ENCODE measurements around the gene PLCB2.

DNA sequence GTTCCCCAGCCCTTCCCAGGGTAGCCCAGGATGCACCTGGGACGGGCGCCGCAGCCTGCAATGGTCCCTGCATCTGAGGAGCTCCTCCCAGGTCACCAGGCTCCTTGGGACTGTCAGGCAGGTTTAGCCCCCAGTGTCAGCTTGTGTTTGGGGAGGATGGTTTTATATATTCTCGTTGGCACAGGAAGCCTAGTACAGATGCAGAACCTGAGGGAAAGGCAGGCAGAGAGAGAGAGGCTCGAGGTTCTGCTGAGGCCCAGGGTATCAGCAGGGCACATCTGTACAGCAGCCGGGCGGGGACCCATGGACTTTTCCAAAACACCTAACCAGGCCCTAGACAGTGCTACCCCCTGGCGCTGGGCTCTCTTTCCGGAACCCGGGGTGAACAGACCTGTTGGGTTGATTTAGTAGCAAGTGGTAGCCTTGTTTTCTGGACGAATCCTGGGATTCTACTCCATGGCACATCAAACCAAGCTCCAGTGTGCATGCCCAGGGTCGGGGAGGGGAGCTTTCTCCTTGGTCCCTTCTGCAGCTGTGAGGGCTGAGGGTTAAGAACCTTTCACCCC lies 60.2 kb downstream of the PLCB2 start:
- TF ChIP-seq, protein P1, sequence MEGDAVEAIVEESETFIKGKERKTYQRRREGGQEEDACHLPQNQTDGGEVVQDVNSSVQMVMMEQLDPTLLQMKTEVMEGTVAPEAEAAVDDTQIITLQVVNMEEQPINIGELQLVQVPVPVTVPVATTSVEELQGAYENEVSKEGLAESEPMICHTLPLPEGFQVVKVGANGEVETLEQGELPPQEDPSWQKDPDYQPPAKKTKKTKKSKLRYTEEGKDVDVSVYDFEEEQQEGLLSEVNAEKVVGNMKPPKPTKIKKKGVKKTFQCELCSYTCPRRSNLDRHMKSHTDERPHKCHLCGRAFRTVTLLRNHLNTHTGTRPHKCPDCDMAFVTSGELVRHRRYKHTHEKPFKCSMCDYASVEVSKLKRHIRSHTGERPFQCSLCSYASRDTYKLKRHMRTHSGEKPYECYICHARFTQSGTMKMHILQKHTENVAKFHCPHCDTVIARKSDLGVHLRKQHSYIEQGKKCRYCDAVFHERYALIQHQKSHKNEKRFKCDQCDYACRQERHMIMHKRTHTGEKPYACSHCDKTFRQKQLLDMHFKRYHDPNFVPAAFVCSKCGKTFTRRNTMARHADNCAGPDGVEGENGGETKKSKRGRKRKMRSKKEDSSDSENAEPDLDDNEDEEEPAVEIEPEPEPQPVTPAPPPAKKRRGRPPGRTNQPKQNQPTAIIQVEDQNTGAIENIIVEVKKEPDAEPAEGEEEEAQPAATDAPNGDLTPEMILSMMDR (IDR thresholded peaks at IDR 0.05): no peak
- no peak for TF ChIP-seq ZFX (IDR thresholded peaks at IDR 0.05; ENCODE audit: borderline replicate concordance)
